GM23248 (cell line): ENCODE data around the gene CPLX3. TPM values are rescaled to one million over a fixed set of nuclear protein-coding genes. Genes with fewer than 3 reads are reported as not detected.

Source experiments
- DNase-seq: peaks from one replicate; pipeline ENCODE4 v3.0.0-alpha.2; 2015
- H2AFZ ChIP-seq: fragments of 200-600 bp; sonication (generic); 2 replicates; pipeline ENCODE4 v1.6.1; 2016; ENCODE audit warnings: antibody characterized with exemption
- H3F3A ChIP-seq: fragments of 200-600 bp; sonication (generic); 2 replicates; pipeline ENCODE4 v1.6.1; 2016; ENCODE audit warnings: mild to moderate bottlenecking, antibody characterized with exemption, mixed run types; ENCODE audit not compliant: insufficient read depth
- H3K27ac ChIP-seq: fragments of 200-600 bp; sonication (generic); 2 replicates; pipeline ENCODE4 v1.5.1; 2016; ENCODE audit warnings: mild to moderate bottlenecking
- H3K27me3 ChIP-seq: fragments of 200-600 bp; sonication (generic); replicated peaks from 2 replicates; pipeline ENCODE4 v1.6.1; 2016; ENCODE audit warnings: mild to moderate bottlenecking; ENCODE audit not compliant: insufficient read depth
- H3K36me3 ChIP-seq: fragments of 200-600 bp; sonication (generic); 2 replicates; pipeline ENCODE4 v1.6.1; 2016; ENCODE audit warnings: low read depth, mild to moderate bottlenecking
- H3K4me1 ChIP-seq: fragments of 200-600 bp; sonication (generic); 2 replicates; pipeline ENCODE4 v1.6.1; 2016; ENCODE audit warnings: mild to moderate bottlenecking; ENCODE audit not compliant: insufficient read depth
- H3K4me2 ChIP-seq: fragments of 200-600 bp; sonication (generic); one replicate; pipeline ENCODE4 v1.6.1; 2016; ENCODE audit warnings: mild to moderate bottlenecking; ENCODE audit not compliant: unreplicated experiment
- H3K4me3 ChIP-seq: fragments of 200-600 bp; sonication (generic); 2 replicates; pipeline ENCODE4 v1.5.1; 2016; ENCODE audit warnings: mild to moderate bottlenecking
- H3K79me2 ChIP-seq: fragments of 200-600 bp; sonication (generic); 2 replicates; pipeline ENCODE4 v1.6.1; 2016; ENCODE audit warnings: mild to moderate bottlenecking; ENCODE audit not compliant: insufficient read depth
- H3K9ac ChIP-seq: fragments of 200-600 bp; sonication (generic); 2 replicates; pipeline ENCODE4 v1.6.1; 2016; ENCODE audit warnings: mild to moderate bottlenecking
- H3K9me2 ChIP-seq: fragments of 200-600 bp; sonication (generic); 2 replicates; pipeline ENCODE4 v1.6.1; 2016; ENCODE audit warnings: mixed run types, mild to moderate bottlenecking, moderate library complexity; ENCODE audit not compliant: insufficient read depth
- H3K9me3 ChIP-seq: fragments of 200-600 bp; sonication (generic); one replicate; pipeline ENCODE4 v1.6.1; 2017; ENCODE audit warnings: low read depth
- H4K20me1 ChIP-seq: fragments of 200-600 bp; sonication (generic); 2 replicates; pipeline ENCODE4 v1.6.0; 2016; ENCODE audit not compliant: insufficient read depth
- EZH2 ChIP-seq: fragments of 200-600 bp; sonication (generic); IDR thresholded peaks from 2 replicates; pipeline ENCODE4 v1.6.1; 2018; ENCODE audit warnings: antibody characterized with exemption, mild to moderate bottlenecking; ENCODE audit not compliant: insufficient read depth, poor library complexity, severe bottlenecking
- EZH2phosphoT487 ChIP-seq: fragments of 200-600 bp; sonication (generic); IDR thresholded peaks from 2 replicates; pipeline ENCODE4 v1.6.1; 2018; ENCODE audit warnings: antibody characterized with exemption, moderate library complexity, mild to moderate bottlenecking, low read depth; ENCODE audit not compliant: insufficient read depth
- WGBS, 2 experiments: methylation state at CpG; one replicate each; pipeline ENCODE4 v1.1.6; 2015 to 2017; ENCODE audit warnings: low lambda C conversion rate in 2 of 2, low coverage in 1 of 2; ENCODE audit errors: missing lambda C conversion rate in 2 of 2; 5-methylcytosine and 5-hydroxymethylcytosine counted together
- in situ Hi-C: fragments of 300-500 bp; cut with MboI; formaldehyde crosslinking; loops from 2 replicates; pipeline ENCODE4 v1.15.0; 2020
- polyA plus RNA-seq: library from polyadenylated mRNA; unstranded; fragments of >200 nt; fragmentation: Nextera tagmentation; extraction: Ambion mirVana; gene quantifications from 2 replicates; pipeline ENCODE4 v1.2.1, GENCODE V29; 2016
- total RNA-seq: library from RNA; depleted of rRNA; stranded (reverse); fragments of >200 nt; shearing (Covaris generic); gene quantifications from 2 replicates; pipeline ENCODE4 v1.2.3, GENCODE V29; 2014; rRNA removed

Gene CPLX3, protein sequence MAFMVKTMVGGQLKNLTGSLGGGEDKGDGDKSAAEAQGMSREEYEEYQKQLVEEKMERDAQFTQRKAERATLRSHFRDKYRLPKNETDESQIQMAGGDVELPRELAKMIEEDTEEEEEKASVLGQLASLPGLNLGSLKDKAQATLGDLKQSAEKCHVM
- total RNA-seq (not detected in 2 replicates), polyA plus RNA-seq (not detected in 2 replicates)

DNA sequence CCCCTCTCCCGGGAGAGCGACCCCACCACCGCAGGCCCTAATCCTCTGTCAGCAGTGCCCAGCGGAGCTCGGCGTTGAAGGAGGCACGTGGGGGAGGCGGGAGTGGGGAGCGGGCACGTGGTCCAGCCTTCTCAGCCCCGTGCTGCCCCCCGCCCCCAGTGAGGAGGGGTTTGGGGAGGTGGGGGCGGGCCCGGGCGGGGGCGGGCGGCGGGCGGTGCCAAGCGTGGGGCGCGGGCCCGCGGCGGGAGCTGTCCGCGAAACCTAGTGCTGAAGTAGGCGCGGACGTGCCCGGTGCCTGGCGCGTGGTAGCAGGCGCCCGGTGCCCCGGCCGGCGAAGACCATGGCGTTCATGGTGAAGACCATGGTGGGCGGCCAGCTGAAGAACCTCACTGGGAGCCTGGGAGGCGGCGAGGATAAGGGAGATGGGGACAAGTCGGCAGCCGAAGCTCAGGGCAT, at the start of gene CPLX3:
Gene CPLX3, plus strand, starts transcription at position 264 of the 456 bp plus-strand sequence. Its CDS starts 77 bp downstream, at position 341.
- H3K9me2 ChIP-seq: no peaks in the 10 kb centered on the region
- H2AFZ ChIP-seq: no peak within 1 kb of the TSS
- H3K27ac ChIP-seq: no peak within 1 kb of the TSS
- no peak for TF ChIP-seq EZH2
- TF ChIP-seq EZH2phosphoT487: no peak
- peak; percentile 32 for DNase-seq
- H3K36me3 ChIP-seq: no peaks in the 10 kb centered on the region
- 0 out of 2 replicates have a peak, but pooled peaks cover 4% of the 10 kb centered on the region for H3F3A ChIP-seq
- H3K27me3 ChIP-seq: peaks cover 6% of the 10 kb centered on the region
- H3K4me1 ChIP-seq: no peaks in the 10 kb centered on the region
- no peak within 1 kb of the TSS for H3K4me2 ChIP-seq
- H4K20me1 ChIP-seq: no peaks in the 10 kb centered on the region
- in situ Hi-C loops: no loop called here
- H3K9ac ChIP-seq: no peak within 1 kb of the TSS
- WGBS, 2 experiments: 16 to 17% methylated on average over 25 to 27 of the region's 44 CpGs
- H3K4me3 ChIP-seq: no peak within 1 kb of the TSS
- no peaks in the 10 kb centered on the region for H3K9me3 ChIP-seq
- no peaks in the 10 kb centered on the region for H3K79me2 ChIP-seq

DNA sequence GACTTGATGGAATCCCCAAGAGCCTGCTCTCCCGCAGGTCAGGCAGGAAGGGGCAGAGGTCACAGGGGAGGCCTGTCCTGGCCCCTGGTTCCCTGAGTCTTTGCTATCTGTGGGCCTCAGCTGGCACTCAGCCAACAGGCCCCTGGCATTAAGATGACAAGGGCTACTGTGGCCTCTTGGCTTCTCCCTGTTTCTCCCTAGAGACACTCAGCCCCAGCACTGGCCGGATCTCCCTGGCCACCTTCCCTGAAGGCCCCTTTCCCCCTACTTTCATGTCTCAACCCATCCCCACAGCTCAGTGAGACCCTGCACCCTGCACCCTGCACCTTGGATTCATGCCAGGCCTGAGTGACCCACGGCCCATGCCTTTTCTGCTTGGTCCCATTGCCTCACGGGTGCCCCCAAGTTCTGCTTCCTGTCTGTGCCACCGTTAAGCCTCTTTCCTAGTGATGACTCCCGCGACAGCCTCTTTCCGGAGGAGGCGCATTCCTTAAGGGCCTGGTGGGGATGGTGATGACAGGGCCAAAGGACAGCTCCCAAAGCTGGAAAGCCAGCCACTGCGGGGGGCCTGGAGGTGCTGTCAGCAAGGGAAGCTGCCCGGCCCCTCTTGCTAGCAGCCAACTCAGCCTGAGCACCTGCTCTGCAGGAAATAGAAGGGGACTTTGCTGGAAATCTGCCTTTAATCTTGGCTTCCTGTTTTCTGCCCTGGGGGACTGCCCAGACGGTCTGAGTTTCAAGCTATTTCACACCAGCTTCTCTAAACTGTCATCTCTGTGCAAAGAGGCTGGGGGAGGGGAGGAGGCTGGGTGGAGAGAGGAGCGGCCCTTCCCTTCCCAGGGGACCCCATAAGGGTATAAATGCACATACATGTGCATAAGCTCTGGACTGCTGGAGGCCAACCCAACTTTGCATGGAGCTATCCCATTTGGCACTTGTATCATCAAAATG, 49.3 kb upstream of the CPLX3 start:
- H2AFZ ChIP-seq: no peak overlapping the region
- no peaks in the 10 kb centered on the region for H3K9me2 ChIP-seq
- no peak overlapping the region for H3K9ac ChIP-seq
- TF ChIP-seq EZH2 (no peak), EZH2phosphoT487 (no peak)
- H3F3A ChIP-seq: no peaks in the 10 kb centered on the region
- no peaks in the 10 kb centered on the region for H4K20me1 ChIP-seq
- H3K36me3 ChIP-seq: no peaks in the 10 kb centered on the region
- 44 to 55% methylated on average over 13 of the region's 13 CpGs for WGBS, 2 experiments
- H3K79me2 ChIP-seq: no peaks in the 10 kb centered on the region
- in situ Hi-C loops: no loop called here
- H3K9me3 ChIP-seq: no peaks in the 10 kb centered on the region
- H3K27me3 ChIP-seq: no peaks in the 10 kb centered on the region
- peaks cover 7% of the 10 kb centered on the region; the same call in 1 of the 2 replicates for H3K4me1 ChIP-seq
- no peak overlapping the region for H3K4me2 ChIP-seq
- H3K4me3 ChIP-seq: no peak overlapping the region
- peak; percentile 47 for DNase-seq
- no peak overlapping the region for H3K27ac ChIP-seq

DNA sequence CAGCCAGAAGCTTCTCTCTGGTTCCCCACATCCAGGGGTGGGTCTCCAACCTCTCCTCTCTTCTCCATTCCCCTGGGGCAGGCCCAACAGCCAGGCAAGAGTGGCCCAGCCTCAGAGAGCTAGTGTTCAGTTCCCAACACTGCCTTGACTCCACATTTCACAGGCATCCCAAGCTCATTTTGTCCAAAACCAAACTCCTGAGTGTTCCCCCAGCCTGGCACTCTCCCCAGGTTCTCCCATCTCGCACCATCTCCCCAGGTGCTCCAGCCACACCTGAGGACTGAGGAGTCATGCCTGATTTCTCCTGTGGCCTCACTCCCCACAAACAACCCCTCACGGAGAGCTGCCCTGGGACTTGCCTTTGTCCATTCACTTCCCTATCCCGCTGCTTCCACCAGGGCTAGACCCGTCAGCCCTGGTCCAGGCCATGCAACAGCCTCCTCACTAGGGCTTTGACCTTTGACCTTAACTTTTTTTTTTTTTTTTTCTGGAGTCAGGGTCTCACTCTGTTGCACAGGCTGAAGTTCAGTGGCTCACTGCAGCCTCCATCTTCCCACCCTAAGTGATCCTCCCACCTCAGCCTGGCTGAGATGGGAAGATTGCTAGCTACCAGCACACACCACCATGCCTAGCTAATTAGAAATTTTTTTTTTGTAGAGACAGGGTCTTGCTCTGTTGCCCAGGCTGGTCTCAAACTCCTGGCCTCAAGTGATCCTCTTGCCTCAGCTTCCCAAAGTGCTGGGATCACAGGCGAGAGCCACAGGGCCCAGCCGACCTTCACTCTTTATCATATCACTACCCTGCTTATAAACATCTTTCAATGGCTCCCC, 48.4 kb upstream of the CPLX3 start:
- Histone ChIP-seq H3K4me1 (peaks cover 7% of the 10 kb centered on the region; the same call in 1 of the 2 replicates), H3K4me2 (no peak overlapping the region), H3K79me2 (peaks cover 7% of the 10 kb centered on the region), H3K27me3 (no peaks in the 10 kb centered on the region), H3K36me3 (no peaks in the 10 kb centered on the region), H2AFZ (no peak overlapping the region), H4K20me1 (no peaks in the 10 kb centered on the region), H3K27ac (no peak overlapping the region), H3F3A (no peaks in the 10 kb centered on the region), H3K9me2 (no peaks in the 10 kb centered on the region), H3K4me3 (no peak overlapping the region), H3K9ac (no peak overlapping the region), H3K9me3 (no peaks in the 10 kb centered on the region)
- TF ChIP-seq EZH2phosphoT487 (no peak), EZH2 (no peak)
- DNase-seq: no peak
- in situ Hi-C loops: no loop called here
- WGBS, 2 experiments: 78 to 79% methylated on average over 6 of the region's 6 CpGs

DNA sequence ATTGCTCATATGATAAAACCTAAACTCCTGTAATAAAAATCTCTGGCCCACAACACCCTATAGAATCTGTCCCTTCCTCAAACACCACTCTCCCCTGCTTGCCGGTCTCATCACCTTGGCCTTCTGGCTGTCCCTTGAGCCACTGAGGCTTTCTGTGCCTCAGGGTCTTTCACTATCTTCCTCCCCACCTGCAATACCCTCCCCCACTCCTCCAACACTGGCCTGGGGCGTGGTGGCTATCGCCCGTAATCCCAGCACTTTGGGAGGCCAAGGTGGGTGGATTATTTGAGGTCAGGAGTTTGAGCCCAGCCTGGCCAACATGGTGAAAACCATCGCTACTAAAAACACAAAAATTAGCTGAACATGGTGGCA, 47.8 kb upstream of the CPLX3 start:
- H3K27me3 ChIP-seq: no peaks in the 10 kb centered on the region
- DNase-seq: no peak
- no peaks in the 10 kb centered on the region for H3K9me3 ChIP-seq
- peaks cover 13% of the 10 kb centered on the region for H3K79me2 ChIP-seq
- H3K4me3 ChIP-seq: no peak overlapping the region
- no peak overlapping the region for H3K4me2 ChIP-seq
- no peak overlapping the region for H3K9ac ChIP-seq
- in situ Hi-C loops: no loop called here
- TF ChIP-seq EZH2 (no peak), EZH2phosphoT487 (no peak)
- H3K36me3 ChIP-seq: no peaks in the 10 kb centered on the region
- WGBS, 2 experiments: 89 to 94% methylated on average over 5 of the region's 5 CpGs
- no peaks in the 10 kb centered on the region for H3F3A ChIP-seq
- no peaks in the 10 kb centered on the region for H4K20me1 ChIP-seq
- peaks cover 12% of the 10 kb centered on the region for H3K4me1 ChIP-seq
- no peak overlapping the region for H3K27ac ChIP-seq
- no peak overlapping the region for H2AFZ ChIP-seq
- H3K9me2 ChIP-seq: no peaks in the 10 kb centered on the region
